ENCODE results near the gene CCSER1.

CCSER1 gene

GRCh38 chr4:90127223-90127705 is at the start of gene CCSER1:
Gene CCSER1 (plus strand): TSS chr4:90127394.
- no peak for DNase-seq

GRCh38 chr4:90078440-90078839 is 48.8 kb upstream of the CCSER1 start:
- no peak for DNase-seq

GRCh38 chr4:90080116-90080515 is 47.1 kb upstream of the CCSER1 start:
- DNase-seq = no peak

GRCh38 chr4:90081432-90082144 is 45.6 kb upstream of the CCSER1 start:
- no peak for DNase-seq

- DNase-seq = no peak
Measured at GRCh38 chr4:90082449-90082848, 44.7 kb upstream of the CCSER1 start.

GRCh38 chr4:90084277-90084966 is 42.8 kb upstream of the CCSER1 start:
- DNase-seq = no peak

- no peak for DNase-seq
Measured at GRCh38 chr4:90084967-90085295, 42.3 kb upstream of the CCSER1 start.

- DNase-seq = no peak
Measured at GRCh38 chr4:90093526-90093925, 33.7 kb upstream of the CCSER1 start.

- DNase-seq = no peak
Measured at GRCh38 chr4:90095000-90095399, 32.2 kb upstream of the CCSER1 start.

GRCh38 chr4:90099812-90100211 is 27.4 kb upstream of the CCSER1 start:
- DNase-seq = no peak

GRCh38 chr4:90103991-90104390 is 23.2 kb upstream of the CCSER1 start:
- DNase-seq = no peak

- no peak for DNase-seq
Measured at GRCh38 chr4:90105274-90105673, 21.9 kb upstream of the CCSER1 start.

GRCh38 chr4:90112715-90113114 is 14.5 kb upstream of the CCSER1 start:
- DNase-seq = no peak

- DNase-seq = no peak
Measured at GRCh38 chr4:90113881-90114457, 13.2 kb upstream of the CCSER1 start.

- DNase-seq = no peak
Measured at GRCh38 chr4:90118527-90119195, 8.5 kb upstream of the CCSER1 start.

GRCh38 chr4:90120037-90120436 is 7.2 kb upstream of the CCSER1 start:
- no peak for DNase-seq

- no peak for DNase-seq
Measured at GRCh38 chr4:90120815-90121214, 6.4 kb upstream of the CCSER1 start.

- no peak for DNase-seq
Measured at GRCh38 chr4:90121676-90122354, 5.4 kb upstream of the CCSER1 start.

GRCh38 chr4:90122355-90122748 is 4.8 kb upstream of the CCSER1 start:
- no peak for DNase-seq

- no peak for DNase-seq
Measured at GRCh38 chr4:90124276-90124675, 2.9 kb upstream of the CCSER1 start.

GRCh38 chr4:90126805-90127204 is 389 bp upstream of the CCSER1 start:
- DNase-seq = no peak

- no peak for DNase-seq
Measured at GRCh38 chr4:90127706-90128345, 632 bp downstream of the CCSER1 start.
